ENCODE data around the gene UGT3A2. TPM values are rescaled to one million over a fixed set of nuclear protein-coding genes. Genes with fewer than 3 reads are reported as not detected.

UGT3A2 gene
- total and polyA plus RNA-seq, 2 experiments from 2014 or later: 17.2 to 27.0 TPM

GRCh38 chr5:35987776-35988175 lies 78.9 kb downstream of the UGT3A2 start:
- Histone ChIP-seq H3K4me3 (no peak overlapping the region), H3K9me2 (ENCODE audit: insufficient read depth) (no peaks in the 10 kb centered on the region), H3K4me2 (no peak overlapping the region), H3K27me3 (ENCODE audit: insufficient read depth) (peaks cover 26% of the 10 kb centered on the region), H4K20me1 (replicated peaks; ENCODE audit: insufficient read depth) (no peaks in the 10 kb centered on the region), H3F3A (replicated peaks; ENCODE audit: low read depth) (no peaks in the 10 kb centered on the region), H3K4me1 (ENCODE audit: insufficient read depth) (peaks cover 7% of the 10 kb centered on the region; the same call in 1 of the 2 replicates), H2AFZ (no peak overlapping the region), H3K36me3 (ENCODE audit: insufficient read depth) (peaks cover 2% of the 10 kb centered on the region; the same call in 1 of the 2 replicates), H3K79me2 (replicated peaks; ENCODE audit: insufficient read depth) (no peaks in the 10 kb centered on the region), H3K27ac (ENCODE audit: low read depth) (no peak overlapping the region)
- peaks cover 9% of the 10 kb centered on the region for H3K4me1 Mint-ChIP-seq
- no peak overlapping the region for H3K4me3 Mint-ChIP-seq
- ATAC-seq: no peak
- peaks cover 10% of the 10 kb centered on the region for H3K27me3 Mint-ChIP-seq (ENCODE audit: insufficient read depth, low read depth, poor library complexity)
- TF ChIP-seq ZNF331 (CRISPR knock-in tag; IDR thresholded peaks at IDR 0.05; ENCODE audit: low read depth) (no peak), EZH2 (IDR thresholded peaks at IDR 0.05; ENCODE audit: low read depth, unreplicated experiment) (no peak), CTCF (conservative IDR thresholded peaks at IDR 0.05; ENCODE audit: low read depth in 2 of 2) (no peak), CREB1 (CRISPR knock-in tag; IDR thresholded peaks at IDR 0.05; ENCODE audit: low read depth) (no peak), ZNF114 (CRISPR knock-in tag; IDR thresholded peaks at IDR 0.05) (no peak), POLR2AphosphoS5 (IDR thresholded peaks at IDR 0.05; ENCODE audit: low read depth) (no peak), STAT1 (IDR thresholded peaks at IDR 0.05; ENCODE audit: unreplicated experiment) (no peak), JUNB (IDR thresholded peaks at IDR 0.05; ENCODE audit: unreplicated experiment) (no peak), NANOG (IDR thresholded peaks at IDR 0.05; ENCODE audit: borderline replicate concordance) (no peak), EZH2phosphoT487 (IDR thresholded peaks at IDR 0.05; ENCODE audit: unreplicated experiment) (no peak), REST (IDR thresholded peaks at IDR 0.05; ENCODE audit: unreplicated experiment) (no peak)
- TF ChIP-seq, protein P1, sequence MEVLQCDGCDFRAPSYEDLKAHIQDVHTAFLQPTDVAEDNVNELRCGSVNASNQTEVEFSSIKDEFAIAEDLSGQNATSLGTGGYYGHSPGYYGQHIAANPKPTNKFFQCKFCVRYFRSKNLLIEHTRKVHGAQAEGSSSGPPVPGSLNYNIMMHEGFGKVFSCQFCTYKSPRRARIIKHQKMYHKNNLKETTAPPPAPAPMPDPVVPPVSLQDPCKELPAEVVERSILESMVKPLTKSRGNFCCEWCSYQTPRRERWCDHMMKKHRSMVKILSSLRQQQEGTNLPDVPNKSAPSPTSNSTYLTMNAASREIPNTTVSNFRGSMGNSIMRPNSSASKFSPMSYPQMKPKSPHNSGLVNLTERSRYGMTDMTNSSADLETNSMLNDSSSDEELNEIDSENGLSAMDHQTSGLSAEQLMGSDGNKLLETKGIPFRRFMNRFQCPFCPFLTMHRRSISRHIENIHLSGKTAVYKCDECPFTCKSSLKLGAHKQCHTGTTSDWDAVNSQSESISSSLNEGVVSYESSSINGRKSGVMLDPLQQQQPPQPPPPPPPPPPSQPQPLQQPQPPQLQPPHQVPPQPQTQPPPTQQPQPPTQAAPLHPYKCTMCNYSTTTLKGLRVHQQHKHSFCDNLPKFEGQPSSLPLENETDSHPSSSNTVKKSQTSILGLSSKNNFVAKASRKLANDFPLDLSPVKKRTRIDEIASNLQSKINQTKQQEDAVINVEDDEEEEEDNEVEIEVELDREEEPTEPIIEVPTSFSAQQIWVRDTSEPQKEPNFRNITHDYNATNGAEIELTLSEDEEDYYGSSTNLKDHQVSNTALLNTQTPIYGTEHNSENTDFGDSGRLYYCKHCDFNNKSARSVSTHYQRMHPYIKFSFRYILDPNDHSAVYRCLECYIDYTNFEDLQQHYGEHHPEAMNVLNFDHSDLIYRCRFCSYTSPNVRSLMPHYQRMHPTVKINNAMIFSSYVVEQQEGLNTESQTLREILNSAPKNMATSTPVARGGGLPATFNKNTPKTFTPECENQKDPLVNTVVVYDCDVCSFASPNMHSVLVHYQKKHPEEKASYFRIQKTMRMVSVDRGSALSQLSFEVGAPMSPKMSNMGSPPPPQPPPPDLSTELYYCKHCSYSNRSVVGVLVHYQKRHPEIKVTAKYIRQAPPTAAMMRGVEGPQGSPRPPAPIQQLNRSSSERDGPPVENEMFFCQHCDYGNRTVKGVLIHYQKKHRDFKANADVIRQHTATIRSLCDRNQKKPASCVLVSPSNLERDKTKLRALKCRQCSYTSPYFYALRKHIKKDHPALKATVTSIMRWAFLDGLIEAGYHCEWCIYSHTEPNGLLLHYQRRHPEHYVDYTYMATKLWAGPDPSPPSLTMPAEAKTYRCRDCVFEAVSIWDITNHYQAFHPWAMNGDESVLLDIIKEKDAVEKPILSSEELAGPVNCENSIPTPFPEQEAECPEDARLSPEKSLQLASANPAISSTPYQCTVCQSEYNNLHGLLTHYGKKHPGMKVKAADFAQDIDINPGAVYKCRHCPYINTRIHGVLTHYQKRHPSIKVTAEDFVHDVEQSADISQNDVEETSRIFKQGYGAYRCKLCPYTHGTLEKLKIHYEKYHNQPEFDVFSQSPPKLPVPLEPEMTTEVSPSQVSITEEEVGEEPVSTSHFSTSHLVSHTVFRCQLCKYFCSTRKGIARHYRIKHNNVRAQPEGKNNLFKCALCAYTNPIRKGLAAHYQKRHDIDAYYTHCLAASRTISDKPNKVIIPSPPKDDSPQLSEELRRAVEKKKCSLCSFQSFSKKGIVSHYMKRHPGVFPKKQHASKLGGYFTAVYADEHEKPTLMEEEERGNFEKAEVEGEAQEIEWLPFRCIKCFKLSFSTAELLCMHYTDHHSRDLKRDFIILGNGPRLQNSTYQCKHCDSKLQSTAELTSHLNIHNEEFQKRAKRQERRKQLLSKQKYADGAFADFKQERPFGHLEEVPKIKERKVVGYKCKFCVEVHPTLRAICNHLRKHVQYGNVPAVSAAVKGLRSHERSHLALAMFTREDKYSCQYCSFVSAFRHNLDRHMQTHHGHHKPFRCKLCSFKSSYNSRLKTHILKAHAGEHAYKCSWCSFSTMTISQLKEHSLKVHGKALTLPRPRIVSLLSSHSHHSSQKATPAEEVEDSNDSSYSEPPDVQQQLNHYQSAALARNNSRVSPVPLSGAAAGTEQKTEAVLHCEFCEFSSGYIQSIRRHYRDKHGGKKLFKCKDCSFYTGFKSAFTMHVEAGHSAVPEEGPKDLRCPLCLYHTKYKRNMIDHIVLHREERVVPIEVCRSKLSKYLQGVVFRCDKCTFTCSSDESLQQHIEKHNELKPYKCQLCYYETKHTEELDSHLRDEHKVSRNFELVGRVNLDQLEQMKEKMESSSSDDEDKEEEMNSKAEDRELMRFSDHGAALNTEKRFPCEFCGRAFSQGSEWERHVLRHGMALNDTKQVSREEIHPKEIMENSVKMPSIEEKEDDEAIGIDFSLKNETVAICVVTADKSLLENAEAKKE (CRISPR knock-in tag; IDR thresholded peaks at IDR 0.05): no peak
- TF ChIP-seq, protein P2, sequence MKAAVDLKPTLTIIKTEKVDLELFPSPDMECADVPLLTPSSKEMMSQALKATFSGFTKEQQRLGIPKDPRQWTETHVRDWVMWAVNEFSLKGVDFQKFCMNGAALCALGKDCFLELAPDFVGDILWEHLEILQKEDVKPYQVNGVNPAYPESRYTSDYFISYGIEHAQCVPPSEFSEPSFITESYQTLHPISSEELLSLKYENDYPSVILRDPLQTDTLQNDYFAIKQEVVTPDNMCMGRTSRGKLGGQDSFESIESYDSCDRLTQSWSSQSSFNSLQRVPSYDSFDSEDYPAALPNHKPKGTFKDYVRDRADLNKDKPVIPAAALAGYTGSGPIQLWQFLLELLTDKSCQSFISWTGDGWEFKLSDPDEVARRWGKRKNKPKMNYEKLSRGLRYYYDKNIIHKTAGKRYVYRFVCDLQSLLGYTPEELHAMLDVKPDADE (IDR thresholded peaks at IDR 0.05): no peak
- H3K27ac Mint-ChIP-seq: no peak overlapping the region
- peaks cover 10% of the 10 kb centered on the region for H3K9me3 Mint-ChIP-seq
- H3K36me3 Mint-ChIP-seq (ENCODE audit: low read depth): peaks cover 3% of the 10 kb centered on the region
- no peak for DNase-seq (ENCODE audit: low spot score)
